Lung (tissue), 12 donors: ENCODE results near the gene SUN1. TPM values are rescaled to one million over a fixed set of nuclear protein-coding genes. Genes with fewer than 3 reads are reported as not detected.
A peak's percentile ranks its signal among the peaks of the same experiment; 100 is the strongest.

Experiments
- ATAC-seq: fragments of 200-7000 bp; cut with Tn5 transposase; one replicate; pipeline ENCODE4 v1.9.1; 2020; ENCODE audit warnings: moderate number of reproducible peaks; ENCODE audit not compliant: insufficient read depth, low FRiP score
- DNase-seq, 3 donors: peaks; one replicate each; pipeline ENCODE4 v3.0.0-alpha.2; 2013 to 2017
- H3K27ac ChIP-seq, 2 donors: one replicate each; pipeline ENCODE4 v1.5.1; 2013; ENCODE audit warnings: mild to moderate bottlenecking in 2 of 2, moderate library complexity in 2 of 2, control low read depth in 1 of 2, inconsistent platforms in 1 of 2, low read depth in 1 of 2, low read length in 1 of 2
- H3K27me3 ChIP-seq, 3 donors: one replicate each; pipeline ENCODE4 v1.5.1; 2013; ENCODE audit warnings: low read length in 2 of 3; ENCODE audit not compliant: control insufficient read depth in 3 of 3, insufficient read depth in 3 of 3
- H3K36me3 ChIP-seq, 4 donors: one replicate each; pipeline ENCODE4 v1.5.1; 2013; ENCODE audit warnings: low read length in 4 of 4, mild to moderate bottlenecking in 1 of 4, moderate library complexity in 1 of 4; ENCODE audit not compliant: control insufficient read depth in 4 of 4, insufficient read depth in 4 of 4
- H3K4me1 ChIP-seq, 5 donors: one replicate each; pipeline ENCODE4 v1.5.1; 2013; ENCODE audit warnings: low read length in 5 of 5, mild to moderate bottlenecking in 2 of 5, moderate library complexity in 1 of 5; ENCODE audit not compliant: control insufficient read depth in 5 of 5, insufficient read depth in 5 of 5
- H3K4me3 ChIP-seq: one replicate; pipeline ENCODE4 v1.5.1; 2013; ENCODE audit warnings: mild to moderate bottlenecking, control low read depth, moderate library complexity
- H3K9ac ChIP-seq, 2 donors: one replicate each; pipeline ENCODE4 v1.5.1; 2013; ENCODE audit warnings: low read length in 2 of 2, control low read depth in 1 of 2; ENCODE audit not compliant: insufficient read depth in 1 of 2
- H3K9me3 ChIP-seq, 4 donors: one replicate each; pipeline ENCODE4 v1.5.1; 2013; ENCODE audit warnings: low read length in 3 of 4, mild to moderate bottlenecking in 1 of 4, moderate library complexity in 1 of 4; ENCODE audit not compliant: control insufficient read depth in 4 of 4, insufficient read depth in 3 of 4
- WGBS, 2 donors: extraction: QIAGEN DNeasy Blood & Tissue Kit; methylation state at CpG; one replicate each; pipeline ENCODE4 v1.1.7; 2013; 5-methylcytosine and 5-hydroxymethylcytosine counted together
- polyA plus RNA-seq, 2 donors: library from polyadenylated mRNA; stranded (reverse); fragments of 200-250 nt; gene quantifications; one replicate each; pipeline ENCODE4 v1.2.1, GENCODE V29; 2013
- total RNA-seq, 2 donors: library from RNA; depleted of rRNA in 1 of 2; stranded (reverse); fragments of >200 nt in 1 of 2; gene quantifications; one replicate each; pipeline ENCODE4 v1.2.1, GENCODE V29; 2014 to 2021
- TF ChIP-seq, protein P1 (sequence below): IDR thresholded peaks from 2 replicates; pipeline ENCODE4 v1.5.1; 2012; ENCODE audit warnings: mild to moderate bottlenecking; ENCODE audit errors: control extremely low read depth, extremely low read depth
- donor health status: control.
- donor health status: control.
- donor health status: Bipolar disorder and iron deficiency.
- donor health status: healthy.
- donor health status: DM: yes; HTN: yes; CAD: no.

The SUN1 gene
- total and polyA plus RNA-seq, 4 donors, result 69.6 to 349 (median 104) TPM

DNA sequence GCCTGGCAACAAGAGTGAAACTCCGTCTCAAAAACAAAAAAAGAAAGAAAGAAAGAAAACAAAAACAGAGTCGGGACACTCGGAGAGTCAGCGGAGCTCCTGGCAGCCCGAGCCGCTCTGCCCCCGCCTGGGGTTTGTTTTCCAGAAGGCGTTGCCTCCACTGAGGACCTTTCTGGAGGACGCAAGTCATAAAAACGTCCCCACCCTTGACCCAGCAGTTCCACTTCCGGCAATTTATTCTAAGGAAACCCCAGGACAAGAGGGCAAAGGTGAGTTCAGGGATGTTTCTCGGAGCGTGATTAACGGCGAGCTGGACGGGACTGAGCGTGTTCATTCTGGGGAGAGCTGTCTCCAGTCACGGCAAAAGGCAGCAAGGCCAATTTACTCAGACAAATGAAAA, 27.0 kb upstream of the SUN1 start:
- peaks cover 0 to 2% (median 0%) of the 10 kb centered on the region in 4 donors for H3K9me3 ChIP-seq
- peak overlapping the region; percentile 13 to 55 for H3K27ac ChIP-seq
- H3K9ac ChIP-seq, result no peak overlapping the region
- WGBS, 2 donors, result 48 to 53% methylated on average over 18 of the region's 18 CpGs
- no peak overlapping the region for H3K4me3 ChIP-seq
- H3K4me1 ChIP-seq, result peaks cover 0 to 16% (median 11%) of the 10 kb centered on the region in 5 donors
- TF ChIP-seq, protein P1, sequence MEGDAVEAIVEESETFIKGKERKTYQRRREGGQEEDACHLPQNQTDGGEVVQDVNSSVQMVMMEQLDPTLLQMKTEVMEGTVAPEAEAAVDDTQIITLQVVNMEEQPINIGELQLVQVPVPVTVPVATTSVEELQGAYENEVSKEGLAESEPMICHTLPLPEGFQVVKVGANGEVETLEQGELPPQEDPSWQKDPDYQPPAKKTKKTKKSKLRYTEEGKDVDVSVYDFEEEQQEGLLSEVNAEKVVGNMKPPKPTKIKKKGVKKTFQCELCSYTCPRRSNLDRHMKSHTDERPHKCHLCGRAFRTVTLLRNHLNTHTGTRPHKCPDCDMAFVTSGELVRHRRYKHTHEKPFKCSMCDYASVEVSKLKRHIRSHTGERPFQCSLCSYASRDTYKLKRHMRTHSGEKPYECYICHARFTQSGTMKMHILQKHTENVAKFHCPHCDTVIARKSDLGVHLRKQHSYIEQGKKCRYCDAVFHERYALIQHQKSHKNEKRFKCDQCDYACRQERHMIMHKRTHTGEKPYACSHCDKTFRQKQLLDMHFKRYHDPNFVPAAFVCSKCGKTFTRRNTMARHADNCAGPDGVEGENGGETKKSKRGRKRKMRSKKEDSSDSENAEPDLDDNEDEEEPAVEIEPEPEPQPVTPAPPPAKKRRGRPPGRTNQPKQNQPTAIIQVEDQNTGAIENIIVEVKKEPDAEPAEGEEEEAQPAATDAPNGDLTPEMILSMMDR, result no peak
- DNase-seq (no peak), ATAC-seq (no peak)
- no peaks in the 10 kb centered on the region for H3K27me3 ChIP-seq
- H3K36me3 ChIP-seq, result no peaks in the 10 kb centered on the region

DNA sequence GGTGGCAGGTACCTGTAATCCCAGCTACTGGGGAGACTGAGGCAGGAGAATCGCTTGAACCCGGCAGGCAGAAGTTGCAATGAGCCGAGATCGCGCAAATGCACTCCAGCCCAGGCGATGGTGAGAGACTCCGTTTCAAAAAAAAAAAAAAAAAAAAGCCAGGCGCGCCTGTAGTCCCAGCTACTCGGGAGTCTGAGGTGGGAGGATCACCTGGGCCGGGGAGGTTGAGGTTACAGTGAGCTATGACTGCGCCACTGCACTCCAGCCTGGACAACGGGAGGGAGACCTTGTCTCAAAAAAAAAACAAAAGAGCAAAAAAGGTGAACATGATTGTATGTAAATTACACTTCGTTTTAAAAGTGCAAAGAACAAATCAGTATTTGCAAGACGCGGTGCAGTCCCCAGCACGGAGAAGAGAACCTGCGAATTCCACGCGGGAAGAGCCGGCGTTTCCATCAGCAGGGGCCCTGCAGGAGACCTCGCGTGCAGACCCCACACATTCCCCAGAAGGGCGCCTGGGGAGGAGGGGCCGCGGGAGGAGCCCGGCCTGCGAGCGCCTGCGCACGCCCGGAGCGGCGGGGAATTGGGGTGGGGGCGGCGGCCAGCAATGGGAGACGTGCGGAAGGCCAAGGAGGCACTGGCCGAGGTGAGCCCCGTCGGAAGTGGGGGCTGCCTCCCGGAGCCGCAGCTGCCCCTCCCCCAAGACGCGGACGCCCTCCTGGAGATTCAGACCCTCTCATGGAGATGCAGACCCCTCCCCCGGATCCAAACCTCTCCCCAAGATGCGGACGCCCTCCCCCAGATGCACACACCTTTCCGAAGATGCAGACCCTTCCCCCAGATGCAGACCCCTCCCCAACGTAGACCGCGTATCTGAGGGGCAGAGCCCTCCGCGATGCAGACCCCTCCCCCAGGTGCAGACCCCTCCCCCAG, 16.7 kb upstream of the SUN1 start:
- H3K9me3 ChIP-seq, result no peaks in the 10 kb centered on the region
- TF ChIP-seq, protein P1, result no peak
- peak; percentile 49 to 67 (median 63) for DNase-seq
- H3K27ac ChIP-seq, result peak overlapping the region; percentile 14 to 80
- ATAC-seq, result no peak
- peaks cover 6 to 24% (median 9%) of the 10 kb centered on the region in 5 donors for H3K4me1 ChIP-seq
- peak overlapping the region in 1 of 2 donors; percentile 23 for H3K9ac ChIP-seq
- no peaks in the 10 kb centered on the region for H3K27me3 ChIP-seq
- H3K4me3 ChIP-seq, result no peak overlapping the region
- WGBS, 2 donors, result 9 to 19% methylated on average over 52 to 56 of the region's 56 CpGs
- H3K36me3 ChIP-seq, result no peaks in the 10 kb centered on the region

DNA sequence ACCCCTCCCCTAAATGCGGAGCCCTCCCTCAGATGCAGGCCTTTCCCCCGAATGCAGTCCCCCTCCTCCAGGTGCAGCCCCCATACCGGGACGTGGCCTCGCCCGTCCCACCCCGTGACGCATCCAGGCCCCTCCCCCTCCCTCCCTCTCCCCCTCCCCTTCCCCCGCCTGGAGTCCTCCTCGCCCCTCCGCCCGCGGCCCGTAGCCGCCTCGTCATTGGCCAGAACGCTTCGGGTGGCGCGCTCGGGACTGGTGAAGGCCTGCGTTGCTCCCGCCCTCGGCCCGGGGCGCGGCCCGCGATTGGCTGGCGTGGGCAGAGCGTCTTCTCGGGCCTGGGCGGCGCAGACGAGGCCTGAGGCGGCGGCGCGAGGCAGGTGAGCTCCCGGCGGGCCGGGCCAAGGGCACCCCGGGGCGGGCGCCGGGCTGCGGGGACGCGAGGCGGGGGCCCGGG, 16.0 kb upstream of the SUN1 start:
- no peaks in the 10 kb centered on the region for H3K36me3 ChIP-seq
- H3K9me3 ChIP-seq, result no peaks in the 10 kb centered on the region
- peak overlapping the region; percentile 83 for H3K4me3 ChIP-seq
- WGBS, 2 donors, result 0 to 1% methylated on average over 15 to 51 of the region's 51 CpGs
- DNase-seq, result peak; percentile 98 to 99 (median 98)
- ATAC-seq, result peak; percentile 97
- peak overlapping the region in 1 of 2 donors; percentile 14 for H3K27ac ChIP-seq
- H3K9ac ChIP-seq, result no peak overlapping the region
- H3K27me3 ChIP-seq, result no peaks in the 10 kb centered on the region
- peaks cover 6 to 24% (median 9%) of the 10 kb centered on the region in 5 donors for H3K4me1 ChIP-seq
- TF ChIP-seq, protein P1, result no peak
